G401 (cell line): ENCODE data around the gene APEX1. TPM values are rescaled to one million over a fixed set of nuclear protein-coding genes. Genes with fewer than 3 reads are reported as not detected.
"Not testable (repeated sequence)": the region's sequence is repeated elsewhere in the genome, so short reads cannot be mapped to it uniquely, and the experiment has no call there.

ENCODE experiments used
- DNase-seq: peaks from one replicate; pipeline ENCODE4 v3.0.0-alpha.2; 2015; ENCODE audit warnings: low spot score
- in situ Hi-C: cut with HindIII; loops from 2 replicates; pipeline ENCODE4 v1.10.0; 2016; ENCODE audit warnings: low sequenced_read_pairs, mixed read lengths
- total RNA-seq: library from RNA; depleted of rRNA; stranded (reverse); fragments of >200 nt; shearing (Covaris generic); gene quantifications from 2 replicates; pipeline ENCODE4 v1.2.3, GENCODE V29; 2014

APEX1 gene
- total RNA-seq, 1 experiment from 2014 or later, result 289 TPM

DNA sequence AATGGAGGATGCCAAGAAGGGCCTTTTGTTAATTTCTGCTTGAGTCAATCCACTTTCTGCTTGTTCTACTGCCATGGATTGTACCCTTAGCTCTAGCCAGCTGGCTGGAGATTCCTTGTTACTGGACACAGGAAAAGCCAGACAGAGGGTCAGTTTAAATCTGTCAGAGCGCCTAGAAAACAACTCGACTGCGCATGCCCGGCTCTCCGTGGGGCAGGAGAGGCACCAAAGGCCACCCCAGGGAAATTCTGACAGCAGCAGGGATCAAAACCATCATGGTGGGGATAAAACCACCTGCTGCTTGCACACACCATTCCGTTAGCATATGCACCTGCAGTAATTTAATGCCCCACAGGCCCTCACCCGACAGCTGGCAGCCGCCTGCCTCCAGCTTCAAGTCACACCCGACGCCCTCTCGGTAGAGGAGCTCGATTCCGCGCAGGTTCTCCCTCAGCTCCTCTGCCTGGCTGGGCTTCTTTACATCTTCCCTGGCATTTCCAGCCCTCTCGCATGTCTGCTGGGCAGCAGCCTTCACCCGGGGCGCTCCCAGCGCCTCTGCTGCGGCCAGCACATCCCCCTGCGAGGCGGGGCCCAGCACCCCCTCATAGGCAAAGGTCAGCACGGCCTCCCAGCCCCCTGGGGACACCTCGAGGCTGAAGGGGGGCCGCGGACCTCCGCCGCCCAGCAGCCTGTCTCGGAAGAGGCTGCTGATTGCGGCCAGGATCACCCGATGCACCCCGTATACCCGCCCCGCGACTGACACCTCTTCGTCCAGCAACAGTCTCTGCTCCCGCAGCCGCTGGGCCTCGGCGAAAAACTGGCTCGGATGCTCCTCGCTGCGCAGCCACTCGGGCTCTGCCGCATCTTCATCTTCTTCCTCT lies 20.1 kb upstream of the APEX1 start:
- DNase-seq, result peak; percentile 98
- in situ Hi-C loops, result no loop called here

DNA sequence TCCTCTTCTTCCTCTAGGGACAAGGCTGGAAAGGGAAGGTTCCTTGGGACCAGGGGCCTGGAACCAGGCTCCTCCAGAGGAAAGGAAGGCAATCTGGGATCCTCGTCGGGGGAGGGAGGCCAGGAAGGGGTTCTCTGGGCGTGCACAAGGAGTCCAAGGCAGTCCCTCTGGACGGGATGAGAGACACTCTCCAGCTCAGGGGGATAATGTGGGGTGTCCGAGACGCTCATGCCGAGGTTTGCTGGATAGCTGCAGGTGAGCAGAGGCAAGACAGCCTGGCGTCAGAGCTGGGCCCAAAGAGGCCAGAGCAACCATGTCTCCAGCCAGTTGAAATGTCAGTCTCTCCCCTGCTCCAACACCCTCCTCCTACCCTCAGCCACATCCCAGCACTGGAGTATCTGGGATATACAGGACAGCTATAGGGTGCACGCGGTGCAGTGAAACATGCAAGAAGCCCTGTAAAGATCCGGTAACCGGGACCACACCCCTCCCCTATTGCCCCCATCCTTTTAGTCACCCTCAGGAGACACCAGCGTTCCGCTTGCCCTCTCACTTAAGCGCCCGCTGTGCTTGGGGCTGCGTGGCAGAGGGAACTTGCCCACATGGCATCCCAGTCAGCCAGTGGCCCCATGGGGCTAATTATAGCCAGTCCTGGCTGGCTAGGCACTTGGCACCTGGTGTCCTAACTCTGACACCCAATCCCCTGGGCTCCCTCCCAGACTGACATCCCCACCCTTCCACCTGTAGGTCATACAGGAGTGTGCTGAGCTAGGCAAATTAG lies 19.3 kb upstream of the APEX1 start, which contains the start of gene KLHL33:
Gene KLHL33, minus strand, starts transcription at position 585 of the 781 bp plus-strand sequence. Its CDS starts 355 bp downstream, at position 230.
- DNase-seq, result peak; percentile 11
- in situ Hi-C loops, result no loop called here

- in situ Hi-C loops, result no loop called here
- DNase-seq, result no peak
These were observed 18.7 kb upstream of the APEX1 start for GRCh38 chr14:20436363-20436755.

DNA sequence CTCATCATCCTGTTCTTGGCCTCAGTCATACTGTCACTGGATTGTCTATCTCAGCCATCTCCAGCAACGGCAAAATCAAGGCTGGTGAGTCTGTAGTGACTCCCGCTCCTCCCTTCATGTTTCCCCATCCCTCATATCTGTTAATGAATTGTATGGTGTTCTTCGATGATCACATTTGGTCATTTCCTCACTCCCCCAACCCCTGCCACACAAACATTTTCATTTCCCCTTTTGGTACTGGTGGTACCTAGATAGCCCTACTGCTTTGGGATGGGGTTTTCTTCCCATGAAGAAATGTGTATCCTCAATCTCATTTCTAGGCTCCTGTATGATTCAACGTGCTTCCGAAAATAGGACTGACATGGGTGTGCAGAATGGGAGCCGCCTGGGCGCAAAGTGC lies 16.4 kb upstream of the APEX1 start:
- no peak for DNase-seq
- in situ Hi-C loops, result no loop called here

GRCh38 chr14:20440465-20440864 lies 14.6 kb upstream of the APEX1 start:
- DNase-seq, result no peak
- in situ Hi-C loops, result no loop called here

DNA sequence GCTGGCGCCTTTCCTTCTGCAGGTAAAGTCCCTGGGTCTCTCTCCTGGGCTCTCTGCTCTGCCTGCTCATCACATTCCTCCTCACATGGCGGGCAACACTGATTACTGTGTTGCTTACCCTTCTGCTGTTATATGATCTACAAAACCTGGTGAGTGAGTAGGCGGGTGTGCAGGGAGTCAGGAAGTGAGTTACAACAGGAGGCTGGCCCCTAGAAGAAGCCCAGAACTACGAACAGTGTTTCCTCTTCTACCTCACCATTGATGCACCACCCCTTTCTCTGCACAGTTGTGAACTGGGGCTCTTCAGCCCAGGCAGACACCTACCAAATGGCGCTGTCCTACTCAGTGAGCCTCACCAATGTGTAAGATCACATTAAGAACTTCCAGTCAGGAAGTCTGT lies 14.1 kb upstream of the APEX1 start:
- in situ Hi-C loops, result no loop called here

DNA sequence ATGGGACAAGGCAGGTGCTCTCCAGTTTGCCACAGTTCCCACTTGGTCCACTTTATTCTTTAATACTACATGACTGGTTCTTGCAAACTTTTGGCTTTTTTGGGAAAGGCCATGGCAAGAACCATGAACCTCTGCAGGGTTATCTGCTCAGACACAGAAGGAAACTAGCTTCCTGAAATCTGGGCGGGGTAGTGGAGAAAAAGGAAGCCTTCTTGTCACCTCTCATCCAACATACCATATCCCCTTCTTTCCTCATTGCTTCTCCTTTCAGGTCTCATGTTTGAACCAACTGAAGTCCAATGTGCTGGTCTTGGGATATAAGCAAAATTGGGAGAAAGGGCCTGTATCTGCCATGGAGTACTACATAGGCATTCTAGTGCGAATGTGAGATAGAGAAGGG lies 13.6 kb upstream of the APEX1 start:
- in situ Hi-C loops, result no loop called here
- no peak for DNase-seq

More for the DNA sequence above, 14.1 kb upstream of the APEX1 start:
- no peak for DNase-seq

DNA sequence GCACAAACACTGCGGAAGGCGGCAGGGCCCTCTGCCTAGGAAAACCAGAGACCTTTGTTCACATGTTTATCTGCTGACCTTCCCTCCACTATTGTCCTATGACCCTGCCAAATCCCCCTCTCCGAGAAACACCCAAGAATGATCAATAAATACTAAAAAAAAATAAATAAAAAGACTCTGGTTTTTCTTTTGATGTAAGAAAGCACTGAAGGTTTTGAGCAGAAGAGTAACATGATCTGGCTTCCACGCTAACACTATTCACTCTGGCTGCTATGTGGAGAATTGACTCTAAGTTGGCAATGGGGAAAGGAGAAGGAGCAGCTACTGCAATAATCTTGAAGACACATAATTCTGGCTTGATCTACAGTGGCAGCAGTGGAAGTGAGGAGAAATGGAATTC lies 11.4 kb upstream of the APEX1 start:
- in situ Hi-C loops, DNase-seq: not testable (repeated sequence)

- in situ Hi-C loops, result no loop called here
These were observed 8.1 kb upstream of the APEX1 start for GRCh38 chr14:20446889-20447288.

DNA sequence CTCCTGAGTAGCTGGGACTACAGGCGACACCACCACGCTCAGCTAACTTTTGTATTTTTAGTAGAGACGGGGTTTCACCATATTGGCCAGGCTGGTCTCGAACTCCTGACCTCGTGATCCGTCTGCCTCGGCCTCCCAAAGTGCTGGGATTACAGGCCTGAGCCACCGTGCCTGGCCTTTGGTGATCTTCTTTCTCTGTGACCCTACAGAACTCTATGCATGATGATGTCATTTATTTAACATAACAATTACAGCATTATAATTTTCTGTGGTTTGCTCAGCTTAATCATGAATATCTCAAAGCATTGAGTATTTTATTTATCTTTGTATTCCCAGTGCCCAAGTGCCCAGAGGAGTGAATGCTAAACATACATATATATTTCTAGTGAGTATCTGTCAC lies 2.2 kb upstream of the APEX1 start:
- in situ Hi-C loops, DNase-seq: not testable (repeated sequence)

More at GRCh38 chr14:20446889-20447288, 8.1 kb upstream of the APEX1 start:
- no peak for DNase-seq

DNA sequence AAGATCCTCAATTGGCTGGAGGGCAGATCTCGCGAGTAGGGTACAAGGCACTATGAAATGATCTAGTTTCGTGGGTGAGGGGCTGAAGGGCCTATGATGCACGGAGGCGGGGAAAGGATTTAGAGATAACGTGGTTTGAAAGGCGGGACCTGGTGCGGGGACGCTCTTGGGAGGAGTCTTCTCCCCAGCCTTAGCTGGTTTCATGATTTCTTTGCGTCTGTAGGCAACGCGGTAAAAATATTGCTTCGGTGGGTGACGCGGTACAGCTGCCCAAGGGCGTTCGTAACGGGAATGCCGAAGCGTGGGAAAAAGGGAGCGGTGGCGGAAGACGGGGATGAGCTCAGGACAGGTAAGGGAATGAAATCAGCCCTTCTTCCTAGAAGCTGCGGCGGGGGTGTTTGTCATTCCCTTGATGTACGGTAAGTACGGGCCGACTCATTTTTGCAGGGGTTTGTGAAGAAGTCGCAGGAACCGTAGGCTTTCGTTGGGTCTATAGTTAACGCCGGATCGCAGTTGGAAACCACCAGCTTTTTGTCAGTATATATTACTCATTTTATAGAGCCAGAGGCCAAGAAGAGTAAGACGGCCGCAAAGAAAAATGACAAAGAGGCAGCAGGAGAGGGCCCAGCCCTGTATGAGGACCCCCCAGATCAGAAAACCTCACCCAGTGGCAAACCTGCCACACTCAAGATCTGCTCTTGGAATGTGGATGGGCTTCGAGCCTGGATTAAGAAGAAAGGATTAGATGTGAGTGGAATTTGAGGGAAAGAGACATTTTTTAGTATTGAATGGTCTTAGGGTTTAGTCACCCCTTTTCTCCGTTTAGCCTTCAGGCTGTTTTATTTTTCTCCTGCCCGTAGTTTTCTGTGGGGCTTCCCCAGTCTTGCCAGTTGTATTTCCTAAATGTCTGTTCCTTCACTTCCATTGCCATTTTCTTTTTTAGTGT lies 602 bp downstream of the APEX1 start:
- in situ Hi-C loops, result no loop called here
- DNase-seq, result no peak

- DNase-seq, result no peak
- in situ Hi-C loops, result no loop called here
These were observed 1.9 kb downstream of the APEX1 start for GRCh38 chr14:20456971-20457370.

DNA sequence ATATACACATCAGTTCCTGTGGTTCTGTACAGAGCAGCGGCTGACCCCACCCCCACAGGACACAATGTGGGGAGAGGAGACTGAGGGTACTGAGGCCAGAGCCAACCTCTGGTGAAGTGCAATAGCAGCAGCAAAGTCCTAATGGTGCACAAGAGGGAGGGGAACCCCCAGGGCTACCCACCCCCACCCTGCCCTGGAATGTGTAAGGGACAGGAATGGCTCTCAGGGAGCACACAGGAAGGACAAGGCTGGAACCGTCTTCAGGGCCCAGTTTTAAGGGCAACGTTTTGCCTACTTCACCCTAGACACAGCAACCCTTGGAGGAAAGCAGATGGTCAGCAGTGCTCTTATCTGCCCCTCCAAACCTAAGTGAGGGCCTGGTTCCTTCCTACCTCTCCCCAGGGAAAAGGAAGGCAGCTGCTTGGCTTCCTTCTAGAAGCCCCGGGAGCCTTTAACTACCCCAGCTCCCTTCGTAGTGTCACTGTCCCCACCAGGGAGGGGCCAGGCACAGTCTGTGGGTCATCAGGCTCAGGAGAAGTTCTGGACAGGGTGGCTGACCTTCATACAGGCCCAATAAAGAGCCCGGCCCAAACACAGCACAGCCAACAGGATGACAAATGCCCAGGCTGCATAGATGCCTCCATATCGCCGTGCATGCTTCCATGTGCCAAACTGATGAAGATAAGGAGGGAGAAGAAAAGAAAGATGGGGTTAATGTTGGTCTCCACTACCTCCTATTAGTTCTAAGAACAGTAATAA lies 3.2 kb downstream of the APEX1 start:
- DNase-seq, result no peak
- in situ Hi-C loops, result no loop called here

DNA sequence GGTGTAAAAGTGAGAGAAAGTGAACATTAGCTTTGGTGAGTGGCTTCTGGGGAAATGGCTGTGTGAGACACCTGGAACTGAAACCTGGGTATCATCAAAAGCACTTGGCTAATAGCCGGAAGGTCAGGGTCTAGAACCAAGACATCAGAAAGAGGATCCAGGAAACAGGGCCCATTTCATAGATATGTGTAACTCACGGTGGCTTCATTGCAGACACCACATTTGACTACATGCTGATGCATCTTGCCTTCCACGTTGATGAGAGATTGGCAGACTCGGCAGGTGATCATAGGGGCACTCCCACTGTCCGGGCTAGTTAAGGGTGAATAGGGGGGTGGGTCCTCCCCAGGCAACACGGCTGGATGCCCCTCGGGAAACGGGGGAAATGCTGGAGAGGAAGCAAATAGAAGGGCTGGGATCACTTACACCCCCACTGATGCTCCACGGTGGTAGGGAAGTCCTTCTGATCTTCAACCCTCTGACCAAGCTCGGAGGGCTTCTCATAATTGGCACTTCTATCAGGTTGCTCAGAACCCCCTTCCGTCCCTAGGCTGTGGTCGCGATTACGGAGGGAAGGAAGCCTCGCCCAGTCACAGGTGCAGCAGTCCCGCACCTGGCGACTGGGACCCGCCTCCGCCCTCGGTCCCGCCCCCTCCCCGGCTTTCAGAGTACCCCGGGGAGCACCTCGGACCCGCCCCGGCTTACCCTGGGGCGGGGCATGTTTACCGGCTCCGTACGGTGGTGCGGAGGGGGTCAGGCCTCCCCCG lies 5.6 kb downstream of the APEX1 start:
- in situ Hi-C loops, result no loop called here
- DNase-seq, result peak; percentile 7

DNA sequence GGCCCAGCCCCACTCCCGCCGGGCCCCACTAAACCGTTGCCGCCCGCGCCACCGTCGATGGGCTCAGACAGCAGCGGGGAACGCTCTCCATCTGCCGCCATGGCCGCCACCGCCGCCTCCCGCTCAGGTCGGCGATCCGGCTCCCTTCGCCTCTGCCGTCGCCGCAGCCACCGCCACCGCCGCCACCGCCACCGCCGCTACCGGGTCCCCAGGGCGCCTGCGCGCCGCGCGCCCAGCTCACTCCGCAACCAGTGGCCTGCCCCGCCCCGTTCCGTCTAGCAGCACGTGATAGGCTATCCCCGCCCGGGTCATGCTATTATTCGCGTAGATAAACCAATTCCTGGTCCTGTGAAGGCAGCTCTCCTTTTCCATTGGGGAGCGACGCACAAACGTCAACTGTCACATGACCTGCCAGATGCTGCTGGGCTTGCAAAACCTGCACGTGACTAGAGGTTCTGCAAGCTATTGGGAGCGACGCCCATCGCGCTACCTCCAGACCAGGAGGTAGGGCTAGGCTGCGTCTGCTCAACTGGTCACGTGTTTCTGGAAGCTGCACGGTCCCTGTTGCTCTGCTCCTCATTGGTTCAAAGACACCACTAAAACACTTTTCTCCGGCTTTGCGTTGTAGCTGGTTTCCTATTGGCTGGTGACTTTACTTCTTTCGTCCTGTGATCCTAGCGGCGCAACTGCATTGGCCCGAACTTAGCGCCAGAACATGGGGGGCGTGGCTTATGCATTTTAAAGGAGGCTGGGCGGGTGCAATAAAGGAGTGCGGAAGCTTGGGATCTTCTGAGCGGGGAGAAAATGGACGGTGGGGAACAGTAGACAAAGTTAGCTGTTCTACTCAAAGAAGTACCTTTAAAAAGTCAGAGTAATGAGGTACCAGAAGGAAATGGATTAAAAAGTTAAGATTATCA lies 6.5 kb downstream of the APEX1 start, which contains the start of gene PIP4P1:
Gene PIP4P1, minus strand, starts transcription at position 210 of the 917 bp plus-strand sequence. Its CDS starts 109 bp downstream, at position 101.
- DNase-seq, result peak; percentile 100
- in situ Hi-C loops, result no loop called here

DNA sequence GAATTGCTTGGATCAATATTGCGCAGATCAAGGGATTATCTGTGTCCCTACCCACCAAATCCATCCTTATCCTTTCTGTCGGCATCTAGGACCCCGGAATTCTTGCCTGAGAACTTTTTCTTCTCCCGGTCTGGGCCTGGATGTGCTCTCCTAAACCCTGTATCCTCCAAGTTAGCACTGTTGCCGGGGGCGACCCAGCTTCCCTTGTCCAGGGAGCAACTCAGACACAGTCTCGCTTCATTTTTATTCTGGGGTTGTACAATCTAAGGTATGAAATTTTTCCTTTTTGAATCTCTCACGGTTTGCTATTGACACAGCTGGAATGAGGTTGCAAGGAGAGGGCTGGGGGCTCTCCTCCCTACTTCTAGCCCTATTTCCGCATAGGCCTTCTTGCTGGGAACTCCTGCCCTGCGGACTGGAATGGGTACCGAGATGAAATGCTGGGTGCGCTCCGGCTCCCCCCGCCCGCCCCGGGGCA lies 13.8 kb downstream of the APEX1 start:
- no peak for DNase-seq
- in situ Hi-C loops, result no loop called here
